Dendritic cell treated with granulocyte-macrophage colony-stimulating factor and Interleukin-4, amounts not matched to agents 40 ng/mL and 50 ng/mL, for 4 days (primary cell): Measurements from ENCODE around the gene SFMBT2.
A peak's percentile ranks its signal among the peaks of the same experiment; 100 is the strongest.

Experiments used
- H3K27ac Mint-ChIP-seq: one replicate; pipeline ENCODE4 v1.8.0; 2022; ENCODE audit warnings: mild to moderate bottlenecking, mixed read lengths
- H3K27me3 Mint-ChIP-seq: one replicate; pipeline ENCODE4 v1.8.0; 2022; ENCODE audit warnings: mild to moderate bottlenecking, mixed read lengths
- H3K36me3 Mint-ChIP-seq: one replicate; pipeline ENCODE4 v1.8.0; 2022; ENCODE audit warnings: low read depth, mixed read lengths
- H3K4me1 Mint-ChIP-seq: one replicate; pipeline ENCODE4 v1.8.0; 2022; ENCODE audit warnings: low read depth, mixed read lengths
- H3K4me3 Mint-ChIP-seq: one replicate; pipeline ENCODE4 v1.8.0; 2022; ENCODE audit warnings: mild to moderate bottlenecking, moderate library complexity, mixed read lengths
- H3K9me3 Mint-ChIP-seq: one replicate; pipeline ENCODE4 v1.8.0; 2022; ENCODE audit warnings: mixed read lengths
- intact Hi-C: fragments of 100-400 bp; cut with micrococcal nuclease; formaldehyde crosslinking; loops from one replicate; pipeline ENCODE4 v1.15.0; 2022

The SFMBT2 gene

DNA sequence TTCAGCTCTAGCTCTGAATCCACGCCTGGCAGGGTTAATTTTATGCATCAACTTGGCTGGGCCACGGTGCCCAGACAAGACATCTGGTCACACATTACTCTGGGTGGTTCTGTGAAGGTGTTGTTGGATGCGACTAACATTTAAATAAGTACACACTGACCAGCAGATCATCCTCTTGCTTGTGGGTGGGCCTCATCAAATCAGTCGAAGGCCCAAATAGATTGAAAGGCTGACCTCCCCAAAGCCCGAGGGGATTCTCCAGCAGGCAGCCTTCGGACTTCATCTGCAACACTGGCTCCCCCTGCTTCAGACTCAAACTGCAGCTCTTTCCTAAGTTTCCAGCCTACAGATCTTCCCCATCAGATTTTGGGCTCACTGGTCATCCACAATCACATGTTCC lies 53.6 kb downstream of the SFMBT2 start:
- Mint-ChIP-seq H3K4me1 (no peaks in the 10 kb centered on the region), H3K27me3 (no peaks in the 10 kb centered on the region), H3K9me3 (peaks cover 11% of the 10 kb centered on the region), H3K36me3 (peaks cover 20% of the 10 kb centered on the region), H3K27ac (no peak overlapping the region), H3K4me3 (no peak overlapping the region)
- intact Hi-C loops: no loop called here

DNA sequence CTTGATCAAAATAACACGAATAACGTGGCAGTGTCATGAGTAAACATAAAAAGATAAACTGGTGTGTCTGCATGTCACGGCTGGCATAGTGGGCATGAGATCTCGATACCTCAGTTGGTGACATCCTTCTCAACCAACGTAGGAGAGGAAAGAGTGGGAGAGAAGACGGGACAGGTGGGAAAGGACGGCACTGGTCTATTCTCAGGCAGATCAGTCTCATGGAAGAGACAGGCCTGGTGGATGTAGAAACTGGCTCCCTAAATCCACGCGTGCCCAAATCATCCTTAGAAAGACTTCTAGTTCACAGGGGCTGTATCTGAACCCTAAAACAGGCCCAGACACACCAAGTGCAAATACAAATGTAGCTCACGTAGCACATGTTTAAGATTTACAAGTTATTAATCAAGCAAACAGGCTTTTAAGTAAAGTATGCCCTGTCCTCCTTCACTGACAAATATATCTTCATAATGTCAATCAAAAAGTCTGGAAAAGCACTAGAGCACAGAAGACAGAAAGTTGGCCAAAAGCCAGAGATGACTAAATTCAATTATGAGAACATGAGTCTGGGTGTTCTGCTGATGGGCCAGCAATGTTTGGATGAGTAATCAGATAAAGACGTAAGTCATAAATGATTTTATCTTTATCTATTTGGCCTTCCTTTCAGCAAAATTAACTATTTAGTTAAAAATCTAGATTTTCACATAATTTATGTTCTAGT lies 56.3 kb downstream of the SFMBT2 start:
- H3K9me3 Mint-ChIP-seq: peaks cover 11% of the 10 kb centered on the region
- no peak overlapping the region for H3K4me3 Mint-ChIP-seq
- H3K27me3 Mint-ChIP-seq: no peaks in the 10 kb centered on the region
- no peaks in the 10 kb centered on the region for H3K4me1 Mint-ChIP-seq
- no peak overlapping the region for H3K27ac Mint-ChIP-seq
- intact Hi-C loops: no loop called here
- peaks cover 26% of the 10 kb centered on the region for H3K36me3 Mint-ChIP-seq

DNA sequence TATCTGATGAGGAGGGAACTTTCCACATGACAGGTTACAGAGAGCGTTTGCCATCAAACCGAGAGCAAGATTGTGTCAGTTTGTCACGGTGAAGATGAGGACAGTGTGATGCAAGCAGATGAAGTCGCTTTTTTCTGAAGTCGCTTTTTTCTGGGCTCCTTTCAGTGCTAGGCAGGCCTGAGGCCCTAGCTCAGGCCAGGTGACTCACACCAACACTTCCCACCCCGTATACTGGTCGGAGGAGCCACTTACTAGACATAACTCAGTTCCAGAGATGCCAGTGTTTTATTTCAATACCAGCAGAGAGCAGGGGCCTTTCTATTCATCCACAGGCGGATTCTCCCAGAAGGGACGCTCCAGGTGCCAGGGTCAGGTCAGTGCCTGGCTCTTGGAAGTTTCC lies 58.9 kb downstream of the SFMBT2 start:
- Mint-ChIP-seq H3K4me3 (no peak overlapping the region), H3K36me3 (peaks cover 15% of the 10 kb centered on the region), H3K9me3 (no peaks in the 10 kb centered on the region), H3K4me1 (no peaks in the 10 kb centered on the region), H3K27ac (no peak overlapping the region), H3K27me3 (no peaks in the 10 kb centered on the region)
- intact Hi-C loops: no loop called here

DNA sequence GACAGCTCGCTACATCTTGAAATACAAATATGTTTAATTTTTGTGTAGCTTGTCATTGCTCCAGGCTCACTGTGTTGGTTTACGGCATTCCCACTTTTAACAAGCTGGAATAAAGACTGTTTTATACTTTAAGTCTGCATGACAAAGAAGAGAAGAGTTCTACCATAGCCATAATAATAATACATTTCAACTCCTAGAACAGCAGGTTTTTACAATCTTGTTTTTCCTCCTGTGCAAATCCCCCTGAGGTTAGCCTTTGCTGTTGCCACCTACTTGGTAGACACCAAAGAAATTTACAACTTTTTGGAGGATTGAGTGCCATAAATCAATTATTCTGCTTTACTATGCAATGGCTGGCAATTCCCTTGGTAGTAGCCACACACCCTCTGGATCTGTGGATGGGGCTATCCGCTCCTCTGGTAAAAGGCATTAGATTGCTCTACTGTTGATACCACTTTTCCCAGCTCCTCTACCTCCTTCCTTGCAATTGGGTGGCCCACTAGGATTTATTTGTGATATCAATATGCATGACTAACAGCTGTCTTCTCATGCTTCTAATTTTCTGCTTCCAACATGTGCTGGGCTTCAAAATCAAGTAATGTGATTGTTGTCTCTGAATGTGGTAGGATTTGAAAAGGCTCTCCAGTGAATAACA lies 60.2 kb downstream of the SFMBT2 start:
- Mint-ChIP-seq H3K27me3 (no peaks in the 10 kb centered on the region), H3K9me3 (no peaks in the 10 kb centered on the region), H3K27ac (no peak overlapping the region), H3K36me3 (peaks cover 15% of the 10 kb centered on the region), H3K4me1 (no peaks in the 10 kb centered on the region), H3K4me3 (no peak overlapping the region)
- intact Hi-C loops: no loop called here

DNA sequence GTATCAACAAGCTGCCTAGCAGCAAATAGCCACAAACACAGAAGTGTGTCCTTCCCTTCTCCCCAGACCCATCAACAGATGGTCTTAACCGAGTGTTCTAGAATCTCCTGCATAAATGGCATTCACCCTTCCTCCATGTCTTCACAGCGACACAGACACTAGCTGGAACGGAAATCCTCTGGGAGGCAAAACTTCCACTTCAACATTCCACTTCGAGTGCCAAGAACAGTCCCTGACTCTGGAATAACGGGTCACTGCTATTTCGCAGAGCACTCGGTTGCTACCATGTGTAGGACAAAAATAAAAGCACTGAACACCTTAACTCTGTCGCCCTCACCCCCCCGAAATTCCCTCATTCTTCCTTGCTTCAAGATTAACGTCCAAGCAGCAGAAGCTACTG lies 65.1 kb downstream of the SFMBT2 start:
- intact Hi-C loops: no loop called here
- Mint-ChIP-seq H3K27me3 (no peaks in the 10 kb centered on the region), H3K9me3 (peaks cover 12% of the 10 kb centered on the region), H3K4me1 (no peaks in the 10 kb centered on the region), H3K4me3 (no peak overlapping the region), H3K36me3 (peaks cover 9% of the 10 kb centered on the region), H3K27ac (no peak overlapping the region)

DNA sequence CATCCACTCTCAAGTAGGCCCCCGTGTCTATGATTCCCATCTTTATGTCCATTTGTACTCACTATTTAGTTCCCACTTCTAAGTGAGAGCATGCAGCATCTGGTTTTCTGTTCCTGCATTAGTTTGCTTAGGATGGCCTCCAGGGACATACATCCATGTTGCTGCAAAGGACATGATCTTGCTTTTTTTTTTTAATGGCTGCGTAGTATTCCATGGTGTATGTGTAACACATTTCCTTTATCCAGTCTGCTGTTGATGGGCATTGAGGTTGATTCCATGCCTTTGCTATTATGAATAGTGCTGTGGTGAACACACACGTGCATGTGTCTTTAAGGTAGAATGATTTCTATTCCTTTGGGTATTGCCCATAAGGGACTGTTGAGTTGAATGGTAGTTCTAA lies 67.8 kb downstream of the SFMBT2 start:
- peaks cover 12% of the 10 kb centered on the region for H3K4me1 Mint-ChIP-seq
- no peaks in the 10 kb centered on the region for H3K27me3 Mint-ChIP-seq
- intact Hi-C loops: no loop called here
- no peak overlapping the region for H3K27ac Mint-ChIP-seq
- no peaks in the 10 kb centered on the region for H3K36me3 Mint-ChIP-seq
- H3K9me3 Mint-ChIP-seq: peaks cover 15% of the 10 kb centered on the region
- H3K4me3 Mint-ChIP-seq: no peak overlapping the region

DNA sequence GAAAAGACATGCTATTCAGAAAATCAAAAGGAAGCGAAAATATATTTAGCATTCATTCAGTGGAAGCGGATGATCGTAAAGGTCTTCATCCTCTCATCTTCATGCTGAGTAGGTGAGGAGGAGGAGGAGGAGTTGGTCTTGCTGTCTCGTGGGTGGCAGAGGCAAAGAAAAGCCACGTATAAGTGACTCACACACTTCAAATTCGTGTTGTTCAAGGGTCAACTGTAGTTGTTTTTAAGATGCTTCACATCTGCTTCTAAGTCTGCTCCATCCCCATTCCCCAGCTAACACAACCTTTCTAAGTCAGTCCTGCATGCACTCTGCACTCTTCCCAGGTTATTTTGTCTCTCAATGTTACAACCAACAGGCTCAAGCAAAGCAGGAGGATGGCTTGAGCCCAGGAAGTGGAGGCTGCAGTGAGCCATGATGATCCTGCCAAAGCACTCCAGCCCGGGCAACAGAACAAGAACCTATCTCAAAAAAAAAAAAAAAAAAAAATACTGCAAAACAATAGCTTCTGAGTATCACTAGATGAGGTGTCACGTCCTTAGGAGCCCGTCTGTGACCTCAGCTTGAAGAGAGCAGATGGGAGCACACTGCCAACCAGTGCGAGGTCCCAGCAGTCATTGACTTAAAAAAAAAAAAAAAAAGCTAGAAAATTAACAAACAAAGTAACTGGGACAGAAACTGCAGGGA lies 70.5 kb downstream of the SFMBT2 start:
- intact Hi-C loops: no loop called here
- Mint-ChIP-seq H3K36me3 (no peaks in the 10 kb centered on the region), H3K27me3 (no peaks in the 10 kb centered on the region), H3K4me3 (no peak overlapping the region), H3K9me3 (peaks cover 22% of the 10 kb centered on the region), H3K4me1 (peaks cover 31% of the 10 kb centered on the region), H3K27ac (peak overlapping the region; percentile 4)

DNA sequence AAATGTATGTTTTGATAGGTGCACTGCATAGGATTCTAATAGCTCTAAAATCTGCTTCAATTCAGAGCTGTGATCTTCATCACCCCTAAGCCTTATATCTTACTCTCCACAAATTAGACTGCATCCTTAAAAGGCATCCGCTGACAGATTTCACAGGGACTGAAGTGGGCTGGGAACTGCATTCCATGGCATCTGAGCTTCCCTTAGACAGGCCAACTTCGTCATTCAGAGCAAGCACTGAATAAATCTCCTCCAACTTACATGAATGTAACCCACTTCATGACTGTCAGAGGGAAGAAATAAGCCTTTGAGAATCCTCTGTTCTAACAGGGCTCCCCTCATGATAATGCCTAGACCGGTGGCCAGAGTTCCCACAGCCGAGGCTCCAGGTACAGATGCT lies 71.3 kb downstream of the SFMBT2 start:
- H3K4me1 Mint-ChIP-seq: peaks cover 31% of the 10 kb centered on the region

DNA sequence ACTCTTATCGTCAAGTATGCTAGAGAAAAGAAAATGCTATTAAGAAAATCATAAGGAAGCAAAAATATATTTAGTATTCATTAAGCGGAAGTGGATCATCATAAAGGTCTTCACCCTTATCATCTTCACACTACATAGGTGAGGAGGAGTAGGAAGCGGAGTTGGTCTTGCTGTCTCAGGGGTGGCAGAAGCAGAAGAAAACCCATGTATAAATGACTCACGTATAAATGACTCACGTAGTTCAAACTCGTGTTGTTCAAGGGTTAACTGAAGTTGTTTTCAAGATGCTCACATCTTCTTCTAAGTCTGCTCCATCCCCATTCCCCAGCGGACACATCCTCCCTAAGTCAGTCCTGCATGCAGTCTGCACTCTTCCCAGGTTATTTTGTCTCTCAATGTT lies 72.4 kb downstream of the SFMBT2 start:
- Mint-ChIP-seq H3K4me3 (no peak overlapping the region), H3K4me1 (peaks cover 36% of the 10 kb centered on the region), H3K36me3 (no peaks in the 10 kb centered on the region), H3K27ac (no peak overlapping the region), H3K27me3 (no peaks in the 10 kb centered on the region), H3K9me3 (peaks cover 12% of the 10 kb centered on the region)
- intact Hi-C loops: no loop called here

More for the DNA sequence above, 71.3 kb downstream of the SFMBT2 start:
- Mint-ChIP-seq H3K36me3 (no peaks in the 10 kb centered on the region), H3K9me3 (peaks cover 22% of the 10 kb centered on the region), H3K27ac (peak overlapping the region; percentile 4), H3K27me3 (no peaks in the 10 kb centered on the region), H3K4me3 (no peak overlapping the region)
- intact Hi-C loops: no loop called here

DNA sequence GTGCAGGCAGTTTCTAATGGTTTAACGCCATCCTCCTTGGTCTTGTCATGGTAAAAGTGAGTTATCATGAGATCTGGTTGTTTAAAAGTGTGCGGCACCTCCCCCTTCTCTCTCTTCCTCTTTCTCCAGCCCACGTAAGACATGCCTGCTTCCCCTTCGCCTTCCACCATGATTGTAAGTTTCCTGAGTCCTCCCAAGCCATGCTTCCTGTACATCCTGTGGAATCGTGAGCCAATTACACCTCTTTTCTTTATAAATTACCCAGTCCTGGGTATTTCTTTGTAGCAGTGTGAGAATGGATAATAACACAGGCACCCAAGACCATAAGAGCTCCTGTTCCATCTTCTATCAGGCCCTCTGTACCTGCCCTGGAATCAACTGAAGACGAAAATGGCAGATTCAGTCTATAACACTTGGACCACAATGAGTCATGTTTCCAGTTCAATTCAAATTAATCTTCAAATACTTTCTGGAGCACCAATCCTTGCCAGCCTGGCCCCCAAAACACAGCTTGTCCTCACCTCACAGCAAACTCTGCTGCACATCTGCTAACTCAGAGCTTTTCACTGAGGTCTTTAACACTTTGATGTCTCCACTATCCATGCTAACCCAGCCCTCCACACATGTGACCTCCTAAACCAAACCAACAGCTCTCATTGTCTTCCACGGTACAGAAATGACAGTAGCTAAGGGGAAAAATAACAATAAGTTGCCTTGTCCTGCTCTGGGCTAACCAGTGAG lies 73.2 kb downstream of the SFMBT2 start:
- Mint-ChIP-seq H3K27ac (peak overlapping the region; percentile 60), H3K9me3 (peaks cover 9% of the 10 kb centered on the region), H3K4me1 (peaks cover 36% of the 10 kb centered on the region), H3K27me3 (no peaks in the 10 kb centered on the region), H3K4me3 (no peak overlapping the region), H3K36me3 (no peaks in the 10 kb centered on the region)
- intact Hi-C loops: no loop called here

DNA sequence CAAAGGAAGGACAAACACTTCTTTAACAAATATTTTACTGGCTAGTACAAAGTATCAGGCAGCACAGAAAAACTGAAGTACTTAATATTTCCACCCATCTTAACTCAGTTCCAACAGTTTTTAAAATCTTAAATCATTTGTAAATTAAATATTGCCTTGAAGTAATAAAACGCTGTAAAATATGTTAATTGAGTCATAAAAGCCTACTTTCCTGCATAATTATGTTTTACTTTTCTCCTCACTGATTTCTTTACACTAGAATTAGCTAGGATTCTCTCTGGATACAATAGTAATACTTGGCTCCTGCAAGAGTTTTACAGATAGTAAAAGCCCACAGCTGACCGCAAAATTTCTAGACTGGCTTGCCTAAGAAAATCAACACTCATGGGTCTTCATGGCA lies 74.9 kb downstream of the SFMBT2 start:
- peak overlapping the region; percentile 38 for H3K27ac Mint-ChIP-seq
- intact Hi-C loops: no loop called here
- no peak overlapping the region for H3K4me3 Mint-ChIP-seq
- H3K36me3 Mint-ChIP-seq: no peaks in the 10 kb centered on the region
- H3K9me3 Mint-ChIP-seq: peaks cover 9% of the 10 kb centered on the region
- H3K27me3 Mint-ChIP-seq: no peaks in the 10 kb centered on the region
- H3K4me1 Mint-ChIP-seq: peaks cover 36% of the 10 kb centered on the region

DNA sequence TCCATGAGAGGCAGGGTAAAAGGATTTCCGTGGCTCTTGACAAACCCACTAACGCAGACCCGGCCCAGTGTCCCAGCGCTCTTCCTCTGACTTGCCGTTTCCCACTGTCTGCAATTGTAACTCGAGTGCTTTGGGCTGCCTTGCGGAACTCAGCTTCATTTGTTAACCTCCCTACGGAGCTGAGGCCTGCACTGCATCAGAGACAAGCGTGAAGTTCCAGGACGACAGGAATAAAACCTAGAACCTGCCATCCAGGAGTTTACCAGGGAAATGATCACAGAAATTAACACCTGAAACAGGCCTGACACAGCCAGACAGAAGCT lies 76.2 kb downstream of the SFMBT2 start:
- no peak overlapping the region for H3K27ac Mint-ChIP-seq
- H3K4me3 Mint-ChIP-seq: no peak overlapping the region
- H3K9me3 Mint-ChIP-seq: peaks cover 14% of the 10 kb centered on the region
- H3K4me1 Mint-ChIP-seq: peaks cover 31% of the 10 kb centered on the region
- H3K27me3 Mint-ChIP-seq: no peaks in the 10 kb centered on the region
- intact Hi-C loops: no loop called here
- peaks cover 4% of the 10 kb centered on the region for H3K36me3 Mint-ChIP-seq

DNA sequence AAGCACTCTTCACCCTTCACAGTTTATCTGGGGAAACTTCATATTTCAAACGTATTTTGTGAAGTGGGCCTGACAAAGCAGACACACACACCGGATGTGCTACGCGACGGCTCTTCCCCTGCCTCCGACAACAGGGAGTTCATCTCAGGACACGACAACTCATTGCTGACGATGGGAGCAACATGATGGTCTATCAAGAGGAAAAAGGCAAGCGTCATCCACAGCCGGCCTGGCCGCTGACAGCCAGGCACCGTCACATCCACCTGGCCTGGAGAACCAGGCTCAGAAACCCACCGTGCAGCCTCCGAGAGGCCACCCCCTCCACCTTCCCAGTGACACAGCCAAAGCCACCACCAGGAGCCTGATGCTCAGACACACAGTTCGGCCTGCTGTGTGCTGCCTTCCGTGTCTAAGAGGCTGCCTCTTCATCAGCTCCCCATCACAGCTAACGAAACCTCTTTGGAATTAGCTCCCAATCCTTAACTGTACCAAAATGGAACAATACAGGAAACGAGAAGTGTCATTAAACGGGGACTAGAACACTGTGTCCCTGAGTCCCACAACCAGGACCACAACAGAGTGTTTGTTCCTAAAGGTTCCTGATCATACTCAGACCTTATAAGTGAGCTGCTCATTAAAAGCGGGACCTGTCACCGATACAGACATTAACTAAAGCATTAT lies 76.7 kb downstream of the SFMBT2 start:
- Mint-ChIP-seq H3K27me3 (no peaks in the 10 kb centered on the region), H3K36me3 (peaks cover 9% of the 10 kb centered on the region), H3K9me3 (peaks cover 19% of the 10 kb centered on the region), H3K4me3 (no peak overlapping the region), H3K27ac (no peak overlapping the region), H3K4me1 (peaks cover 31% of the 10 kb centered on the region)
- intact Hi-C loops: no loop called here
